CD4-positive, CD25-positive, alpha-beta regulatory T cell (primary cell): ENCODE data around the gene PIK3AP1. TPM values are rescaled to one million over a fixed set of nuclear protein-coding genes. Genes with fewer than 3 reads are reported as not detected.

ENCODE experiments used
- ATAC-seq, 2 donors: fragments of 150-1000 bp; cut with Tn5 transposase; one replicate each; pipeline ENCODE4 v1.10.0; 2021; ENCODE audit warnings: low read depth in 2 of 2, moderate number of reproducible peaks in 2 of 2, moderate library complexity in 1 of 2
- DNase-seq, 3 donors: peaks; one replicate each; pipeline versions ENCODE4 v3.0.0 to v3.0.0-alpha.2; 2012 to 2022; ENCODE audit warnings: mixed read lengths in 1 of 3
- H3K27ac ChIP-seq: one replicate; pipeline ENCODE4 v1.7.0; 2013; ENCODE audit warnings: mild to moderate bottlenecking, low read length; ENCODE audit not compliant: insufficient read depth, poor library complexity, severe bottlenecking
- H3K27me3 ChIP-seq: one replicate; pipeline ENCODE4 v1.7.0; 2013; ENCODE audit warnings: low read length; ENCODE audit not compliant: control insufficient read depth, insufficient read depth
- H3K36me3 ChIP-seq: one replicate; pipeline ENCODE4 v1.7.0; 2013; ENCODE audit warnings: mild to moderate bottlenecking, low read length, moderate library complexity; ENCODE audit not compliant: control insufficient read depth, insufficient read depth
- H3K4me1 ChIP-seq: 2 replicates; pipeline ENCODE4 v1.7.0; 2013; ENCODE audit warnings: mild to moderate bottlenecking, low read length; ENCODE audit not compliant: insufficient read depth, control insufficient read depth, poor library complexity, severe bottlenecking
- H3K4me3 ChIP-seq: one replicate; pipeline ENCODE4 v1.7.0; 2013; ENCODE audit warnings: low read depth, mild to moderate bottlenecking, low read length, moderate library complexity
- H3K9me3 ChIP-seq, 2 experiments: 1 replicate in 1 of 2; 2 replicates in 1 of 2; pipeline ENCODE4 v1.7.0; 2013; ENCODE audit warnings: low read length in 2 of 2, mild to moderate bottlenecking in 1 of 2, moderate library complexity in 1 of 2; ENCODE audit not compliant: control insufficient read depth in 2 of 2
- H3K27ac Mint-ChIP-seq, 3 donors: one replicate each; pipeline ENCODE4 v1.8.0; 2020 to 2022; ENCODE audit warnings: mild to moderate bottlenecking in 3 of 3, mixed read lengths in 3 of 3, moderate library complexity in 2 of 3
- H3K27me3 Mint-ChIP-seq: one replicate; pipeline ENCODE4 v1.8.0; 2022; ENCODE audit warnings: mild to moderate bottlenecking, mixed read lengths
- H3K36me3 Mint-ChIP-seq: one replicate; pipeline ENCODE4 v1.8.0; 2020; ENCODE audit warnings: mixed read lengths
- H3K4me1 Mint-ChIP-seq, 4 donors: one replicate each; pipeline ENCODE4 v1.8.0; 2020 to 2022; ENCODE audit warnings: mixed read lengths in 4 of 4, mild to moderate bottlenecking in 1 of 4
- H3K4me3 Mint-ChIP-seq, 4 donors: one replicate each; pipeline ENCODE4 v1.8.0; 2020 to 2022; ENCODE audit warnings: mild to moderate bottlenecking in 4 of 4, mixed read lengths in 4 of 4, moderate library complexity in 3 of 4
- H3K9me3 Mint-ChIP-seq, 7 donors: one replicate each; pipeline ENCODE4 v1.8.0; 2020 to 2022; ENCODE audit warnings: mixed read lengths in 7 of 7, mild to moderate bottlenecking in 3 of 7, moderate library complexity in 2 of 7
- polyA plus RNA-seq, 4 donors: library from polyadenylated mRNA; unstranded; fragments of 300-500 nt; fragmentation: Illumina TruSeq; gene quantifications; one replicate each; pipeline ENCODE4 v1.2.3, GENCODE V29; 2021
- total RNA-seq: library from RNA; stranded (reverse); gene quantifications from one replicate; pipeline ENCODE4 v1.2.3, GENCODE V29; 2022

Gene PIK3AP1
- total and polyA plus RNA-seq, 5 donors from 2014 or later: 0.92 to 3.5 (median 1.7) TPM

DNA sequence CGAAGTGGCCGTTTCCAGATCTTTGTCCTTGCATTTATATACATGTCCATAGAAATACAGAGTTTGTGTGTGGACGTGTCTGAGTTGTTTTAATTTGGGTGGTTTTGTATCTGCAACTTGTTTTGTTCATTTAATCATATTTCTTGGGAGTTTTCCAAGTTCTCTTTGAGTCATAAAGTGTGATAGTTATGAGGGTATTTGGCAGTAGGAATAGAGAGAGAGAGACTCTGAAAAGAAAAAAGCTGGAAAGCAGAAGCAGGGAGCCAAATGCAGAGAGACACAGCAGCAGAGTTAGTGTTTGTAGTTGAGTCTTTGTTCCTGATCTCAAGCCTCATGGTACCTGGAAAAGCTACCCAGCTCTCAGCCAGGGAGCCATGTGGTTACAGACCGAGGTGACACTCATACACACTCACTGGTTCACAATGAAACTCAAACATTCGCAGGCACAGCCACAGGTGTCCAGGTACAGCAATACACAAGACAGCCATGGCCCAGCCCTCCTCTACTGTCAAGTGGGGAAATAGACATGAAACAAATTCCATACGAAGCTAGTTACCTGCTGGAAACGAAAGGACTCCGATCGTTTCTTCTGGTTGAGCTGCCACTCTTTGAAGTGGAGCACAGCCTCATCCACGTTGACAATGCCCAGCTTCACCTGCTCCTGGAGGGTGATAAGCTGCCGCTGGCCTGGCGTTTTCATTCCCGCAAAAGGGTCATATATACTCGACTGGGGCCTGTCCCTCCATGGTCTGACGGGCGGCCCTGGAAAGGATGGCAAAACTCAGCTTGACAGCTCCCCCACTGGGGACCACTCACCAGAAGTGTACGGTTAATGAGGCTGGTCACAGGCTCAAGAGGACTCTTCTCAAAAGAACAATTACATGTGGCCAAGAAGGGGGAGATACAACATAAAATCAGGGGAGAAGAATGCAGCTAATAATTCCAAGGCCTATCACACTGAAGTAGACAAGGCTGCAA is 100.2 kb downstream of the PIK3AP1 start:
- ATAC-seq: no peak
- no peaks in the 10 kb centered on the region for H3K9me3 ChIP-seq
- Mint-ChIP-seq H3K4me1 (no peaks in the 10 kb centered on the region), H3K4me3 (no peak overlapping the region), H3K27ac (peak overlapping the region in 1 of 3 donors; percentile 17), H3K36me3 (peaks cover 8% of the 10 kb centered on the region), H3K27me3 (no peaks in the 10 kb centered on the region), H3K9me3 (peaks cover 0 to 3% (median 0%) of the 10 kb centered on the region in 7 donors)
- no peaks in the 10 kb centered on the region for H3K36me3 ChIP-seq
- no peak for DNase-seq
- no peaks in the 10 kb centered on the region for H3K27me3 ChIP-seq
- no peaks in the 10 kb centered on the region for H3K4me1 ChIP-seq
- no peak overlapping the region for H3K27ac ChIP-seq
- H3K4me3 ChIP-seq: no peak overlapping the region

GRCh38 chr10:96619120-96619519 is 101.2 kb downstream of the PIK3AP1 start:
- ATAC-seq (no peak), DNase-seq (no peak)
- no peaks in the 10 kb centered on the region for H3K9me3 ChIP-seq
- no peaks in the 10 kb centered on the region for H3K4me1 ChIP-seq
- H3K27me3 Mint-ChIP-seq: no peaks in the 10 kb centered on the region
- no peak overlapping the region for H3K27ac ChIP-seq
- no peaks in the 10 kb centered on the region for H3K36me3 ChIP-seq
- H3K9me3 Mint-ChIP-seq: peaks cover 0 to 3% (median 0%) of the 10 kb centered on the region in 7 donors
- no peaks in the 10 kb centered on the region for H3K4me1 Mint-ChIP-seq
- H3K27ac Mint-ChIP-seq: no peak overlapping the region
- H3K27me3 ChIP-seq: no peaks in the 10 kb centered on the region
- peaks cover 10% of the 10 kb centered on the region for H3K36me3 Mint-ChIP-seq
- H3K4me3 Mint-ChIP-seq: no peak overlapping the region
- no peak overlapping the region for H3K4me3 ChIP-seq

GRCh38 chr10:96618653-96619052 is 101.7 kb downstream of the PIK3AP1 start:
- H3K4me3 Mint-ChIP-seq: no peak overlapping the region
- Histone ChIP-seq H3K4me3 (no peak overlapping the region), H3K27me3 (no peaks in the 10 kb centered on the region), H3K36me3 (no peaks in the 10 kb centered on the region), H3K4me1 (no peaks in the 10 kb centered on the region), H3K27ac (no peak overlapping the region), H3K9me3 (no peaks in the 10 kb centered on the region)
- ATAC-seq: no peak
- H3K36me3 Mint-ChIP-seq: peaks cover 10% of the 10 kb centered on the region
- peaks cover 0 to 2% (median 0%) of the 10 kb centered on the region in 7 donors for H3K9me3 Mint-ChIP-seq
- H3K27ac Mint-ChIP-seq: no peak overlapping the region
- DNase-seq: no peak
- H3K4me1 Mint-ChIP-seq: no peaks in the 10 kb centered on the region
- H3K27me3 Mint-ChIP-seq: no peaks in the 10 kb centered on the region

DNA sequence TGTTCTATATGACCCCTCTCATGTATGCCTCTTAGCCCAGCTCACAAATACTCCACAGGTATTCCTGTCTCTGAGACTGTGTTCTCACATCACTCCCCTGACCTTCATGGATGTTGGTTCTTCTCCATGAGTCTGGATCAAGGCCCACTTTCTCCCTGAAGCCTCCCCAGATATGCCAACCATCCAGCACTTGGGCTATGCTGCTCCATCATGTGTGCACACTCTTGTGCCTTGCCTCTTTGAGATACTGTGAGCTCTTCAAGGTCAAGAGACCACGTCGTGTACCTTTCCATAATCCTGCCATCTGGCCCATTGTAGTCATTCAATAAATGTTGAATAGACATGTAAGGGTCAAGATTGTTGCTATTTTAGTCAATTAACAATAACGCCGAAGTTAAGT is 103.4 kb downstream of the PIK3AP1 start:
- H3K36me3 Mint-ChIP-seq: peaks cover 10% of the 10 kb centered on the region
- H3K4me1 Mint-ChIP-seq: no peaks in the 10 kb centered on the region
- Histone ChIP-seq H3K9me3 (no peaks in the 10 kb centered on the region), H3K4me1 (no peaks in the 10 kb centered on the region), H3K27ac (no peak overlapping the region), H3K36me3 (no peaks in the 10 kb centered on the region), H3K4me3 (no peak overlapping the region), H3K27me3 (no peaks in the 10 kb centered on the region)
- H3K9me3 Mint-ChIP-seq: no peaks in the 10 kb centered on the region
- no peak for DNase-seq
- no peaks in the 10 kb centered on the region for H3K27me3 Mint-ChIP-seq
- peak overlapping the region in 2 of 3 donors; percentile 65 for H3K27ac Mint-ChIP-seq
- H3K4me3 Mint-ChIP-seq: no peak overlapping the region
- no peak for ATAC-seq

DNA sequence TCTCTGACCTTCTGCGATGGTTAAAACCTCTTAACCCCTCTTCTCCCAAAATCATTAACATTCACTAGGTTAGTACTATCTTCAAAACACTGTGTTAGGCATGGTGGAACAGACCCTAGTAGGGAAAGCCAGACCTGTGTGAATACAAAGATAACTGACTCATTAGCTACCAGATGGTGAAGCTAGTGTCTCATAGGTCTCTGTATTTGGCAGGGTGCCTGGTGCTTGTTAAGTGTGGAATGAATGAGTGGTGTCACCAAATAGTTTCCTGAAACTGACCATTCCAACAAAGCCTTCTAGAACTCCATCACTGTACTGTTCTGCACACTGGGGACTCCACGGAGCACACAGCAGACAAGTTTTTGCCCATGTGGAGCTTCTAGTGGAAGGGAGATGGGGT is 105.8 kb downstream of the PIK3AP1 start:
- no peak overlapping the region for H3K27ac Mint-ChIP-seq
- H3K27me3 Mint-ChIP-seq: no peaks in the 10 kb centered on the region
- no peak for DNase-seq

GRCh38 chr10:96613576-96613975 is 106.7 kb downstream of the PIK3AP1 start:
- no peak overlapping the region for H3K27ac ChIP-seq
- no peaks in the 10 kb centered on the region for H3K36me3 ChIP-seq
- no peak overlapping the region for H3K27ac Mint-ChIP-seq
- H3K4me3 Mint-ChIP-seq: no peak overlapping the region
- ATAC-seq (no peak), DNase-seq (no peak)
- peaks cover 7% of the 10 kb centered on the region for H3K4me1 ChIP-seq
- H3K9me3 Mint-ChIP-seq: no peaks in the 10 kb centered on the region
- no peaks in the 10 kb centered on the region for H3K9me3 ChIP-seq
- no peak overlapping the region for H3K4me3 ChIP-seq
- no peaks in the 10 kb centered on the region for H3K27me3 ChIP-seq
- peaks cover 10% of the 10 kb centered on the region for H3K36me3 Mint-ChIP-seq
- peaks cover 4 to 10% (median 4%) of the 10 kb centered on the region in 4 donors for H3K4me1 Mint-ChIP-seq
- no peaks in the 10 kb centered on the region for H3K27me3 Mint-ChIP-seq

More for the DNA sequence above, 105.8 kb downstream of the PIK3AP1 start:
- Histone ChIP-seq H3K36me3 (no peaks in the 10 kb centered on the region), H3K27me3 (no peaks in the 10 kb centered on the region), H3K4me3 (no peak overlapping the region), H3K27ac (no peak overlapping the region), H3K9me3 (no peaks in the 10 kb centered on the region), H3K4me1 (peaks cover 7% of the 10 kb centered on the region)
- ATAC-seq: no peak
- Mint-ChIP-seq H3K9me3 (no peaks in the 10 kb centered on the region), H3K4me3 (no peak overlapping the region), H3K4me1 (peaks cover 4 to 10% (median 4%) of the 10 kb centered on the region in 4 donors), H3K36me3 (peaks cover 10% of the 10 kb centered on the region)

DNA sequence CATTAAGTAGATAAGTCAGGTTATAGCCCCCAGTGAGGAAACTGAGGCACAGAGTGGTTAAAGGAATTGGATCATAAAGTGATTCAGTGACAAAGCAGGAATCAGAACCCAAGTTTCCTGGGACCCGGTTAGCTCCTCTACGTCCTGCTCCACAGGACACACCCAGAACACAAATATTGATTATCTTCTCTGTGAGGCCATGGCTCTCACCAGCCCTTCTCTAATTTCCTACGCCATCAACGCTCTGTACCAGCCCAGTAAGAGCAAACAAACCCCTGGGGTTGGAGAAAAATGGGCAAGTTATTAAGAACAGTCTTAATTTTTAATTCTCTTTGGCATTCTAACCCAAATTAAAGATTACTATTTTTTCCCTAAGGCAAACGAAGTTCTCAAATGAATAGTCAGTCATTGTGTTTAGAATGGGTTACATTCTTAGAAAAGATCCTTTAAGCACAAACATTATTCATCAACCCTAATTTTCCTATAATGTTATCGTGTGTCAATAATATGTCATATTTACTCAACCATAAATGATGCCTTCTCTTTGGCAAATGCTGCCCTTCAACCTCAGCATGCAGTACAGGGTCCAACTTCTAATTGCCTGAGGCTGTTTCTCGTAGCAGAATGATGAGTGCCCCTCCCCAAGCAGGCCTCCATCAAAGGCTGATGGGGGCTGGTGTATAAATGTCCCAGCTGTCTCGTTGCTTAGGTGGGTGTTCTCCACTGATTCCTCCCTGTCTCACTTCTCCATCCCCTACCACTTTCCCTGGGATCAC is 108.1 kb downstream of the PIK3AP1 start:
- H3K27ac Mint-ChIP-seq: no peak overlapping the region
- no peak overlapping the region for H3K4me3 Mint-ChIP-seq
- peaks cover 10% of the 10 kb centered on the region for H3K36me3 Mint-ChIP-seq
- no peaks in the 10 kb centered on the region for H3K27me3 Mint-ChIP-seq
- ATAC-seq: no peak
- DNase-seq: no peak
- H3K9me3 Mint-ChIP-seq: no peaks in the 10 kb centered on the region
- Histone ChIP-seq H3K27me3 (no peaks in the 10 kb centered on the region), H3K27ac (no peak overlapping the region), H3K9me3 (no peaks in the 10 kb centered on the region), H3K4me1 (peaks cover 7% of the 10 kb centered on the region), H3K4me3 (no peak overlapping the region), H3K36me3 (no peaks in the 10 kb centered on the region)
- H3K4me1 Mint-ChIP-seq: peaks cover 4 to 10% (median 4%) of the 10 kb centered on the region in 4 donors
